ENCODE data around the gene SLC41A2.

- TF ChIP-seq CTCF (optimal IDR thresholded peaks at IDR 0.05 in 1 of 3, IDR thresholded peaks at IDR 0.05 in 1 of 3, conservative IDR thresholded peaks at IDR 0.05 in 1 of 3; ENCODE audit: extremely low read depth in 1 of 3, insufficient read depth in 2 of 3, low read length in 3 of 3) (no peak), EZH2 (IDR thresholded peaks at IDR 0.05; ENCODE audit: low read length) (no peak)
Observed at GRCh38 chr12:104930388-104931326, 27.4 kb downstream of the SLC41A2 start.

Measured in keratinocyte (primary cell).